GM12891 (cell line): Measurements from ENCODE around the gene XRCC3.

Source experiments
- POLR2AphosphoS5 ChIP-seq: IDR thresholded peaks from 2 replicates; pipeline ENCODE4 v1.6.1; 2011; ENCODE audit warnings: low read depth, low read length, control low read depth
- TAF1 ChIP-seq: IDR thresholded peaks from 2 replicates; pipeline ENCODE4 v1.6.1; 2011; ENCODE audit warnings: low read depth, low read length, control low read depth

GRCh38 chr14:103707329-103708263 lies 7.7 kb downstream of the XRCC3 start:
- TF ChIP-seq TAF1 (no peak), POLR2AphosphoS5 (no peak)
